Endothelial cell of umbilical vein (primary cell): ENCODE results near the gene TRPV2.
"Not testable (repeated sequence)": the region's sequence is repeated elsewhere in the genome, so short reads cannot be mapped to it uniquely, and the experiment has no call there.

Source experiments
- CTCF ChIP-seq, 2 donors: IDR thresholded peaks; 1 replicate in 1 of 2; 2 replicates in 1 of 2; pipeline ENCODE4 v1.5.1; 2011; ENCODE audit warnings: low read length in 2 of 2, mild to moderate bottlenecking in 2 of 2, moderate library complexity in 2 of 2, control low read depth in 1 of 2, inconsistent platforms in 1 of 2, low read depth in 1 of 2; ENCODE audit not compliant: insufficient read depth in 1 of 2; ENCODE audit errors: extremely low read depth in 1 of 2
- POLR2AphosphoS5 ChIP-seq: IDR thresholded peaks from 2 replicates; pipeline ENCODE4 v1.6.1; 2012; ENCODE audit warnings: low read depth, mild to moderate bottlenecking, control low read depth, low read length, moderate library complexity; ENCODE audit not compliant: insufficient read depth

- TF ChIP-seq CTCF (IDR thresholded peaks at IDR 0.05; ENCODE audit: extremely low read depth in 1 of 2, insufficient read depth in 1 of 2, low read depth in 1 of 2, low read length in 2 of 2); POLR2AphosphoS5: not testable (repeated sequence)
These were observed 22.9 kb upstream of the TRPV2 start for GRCh38 chr17:16392491-16392890.
